Fibroblast of the aortic adventitia (primary cell): Measurements from ENCODE around the gene DNAAF9. TPM values are rescaled to one million over a fixed set of nuclear protein-coding genes. Genes with fewer than 3 reads are reported as not detected.
A peak's percentile ranks its signal among the peaks of the same experiment; 100 is the strongest.

Experiments
- DNase-seq: peaks from one replicate; pipeline ENCODE4 v3.0.0-alpha.2; 2010; ENCODE audit warnings: low read depth
- H3K4me3 ChIP-seq: 2 replicates; pipeline ENCODE4 v1.5.1; 2011; ENCODE audit warnings: low read depth, mild to moderate bottlenecking, control low read depth, low read length, moderate library complexity
- total RNA-seq: library from RNA; depleted of rRNA; stranded (reverse); fragments of >200 nt; gene quantifications from 2 replicates; pipeline ENCODE4 v1.2.3, GENCODE V29; 2012; ENCODE audit warnings: low replicate concordance
- TF ChIP-seq, protein P1 (sequence below): IDR thresholded peaks from 2 replicates; pipeline ENCODE4 v1.5.1; 2011; ENCODE audit warnings: mild to moderate bottlenecking, low read length, control low read depth, inconsistent platforms; ENCODE audit not compliant: insufficient read depth

The DNAAF9 gene
- 9.6 and 13.3 TPM in 2 replicates for total RNA-seq

DNA sequence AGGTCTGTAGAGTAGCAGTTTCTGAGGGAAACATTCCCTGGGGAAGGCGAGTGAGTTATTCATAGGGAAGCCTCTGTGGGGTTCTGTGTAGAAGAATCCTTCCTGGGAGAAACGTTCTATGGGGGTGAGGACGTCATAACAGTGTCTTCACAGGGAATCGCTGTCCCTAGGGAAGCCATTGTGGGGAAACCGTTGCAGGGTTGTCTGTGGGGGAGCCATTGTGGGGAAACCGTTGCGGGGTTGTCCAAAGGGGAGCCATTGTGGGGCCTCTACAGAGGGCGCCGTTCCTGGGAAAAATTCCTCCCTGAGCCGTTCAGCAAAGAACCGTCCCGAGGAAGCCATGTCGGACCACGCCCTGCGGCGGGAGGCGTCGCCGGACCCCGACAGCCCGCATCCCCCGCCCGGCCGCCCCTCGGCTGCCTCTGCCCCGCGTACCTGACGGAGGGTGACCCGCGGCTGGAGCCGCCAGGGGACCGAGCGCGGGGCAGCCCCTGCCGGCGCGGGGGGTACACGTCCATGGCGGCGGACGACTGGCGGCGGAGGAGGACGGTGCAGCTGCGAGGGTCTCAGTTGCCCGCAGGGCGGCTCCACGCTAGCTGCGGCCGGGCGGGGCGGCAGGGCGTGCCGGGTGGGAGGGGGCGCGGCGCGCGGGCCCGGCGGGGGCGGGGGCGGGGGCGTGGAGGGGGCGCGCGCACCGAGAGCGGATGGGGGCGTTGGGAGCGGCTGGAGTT, at the start of gene DNAAF9:
TSS of gene DNAAF9 (minus strand) at position 630 of the 731 bp plus-strand sequence. CDS start at position 518, 112 bp downstream.
- peak within 1 kb of the TSS; percentile 90 for H3K4me3 ChIP-seq
- TF ChIP-seq, protein P1, sequence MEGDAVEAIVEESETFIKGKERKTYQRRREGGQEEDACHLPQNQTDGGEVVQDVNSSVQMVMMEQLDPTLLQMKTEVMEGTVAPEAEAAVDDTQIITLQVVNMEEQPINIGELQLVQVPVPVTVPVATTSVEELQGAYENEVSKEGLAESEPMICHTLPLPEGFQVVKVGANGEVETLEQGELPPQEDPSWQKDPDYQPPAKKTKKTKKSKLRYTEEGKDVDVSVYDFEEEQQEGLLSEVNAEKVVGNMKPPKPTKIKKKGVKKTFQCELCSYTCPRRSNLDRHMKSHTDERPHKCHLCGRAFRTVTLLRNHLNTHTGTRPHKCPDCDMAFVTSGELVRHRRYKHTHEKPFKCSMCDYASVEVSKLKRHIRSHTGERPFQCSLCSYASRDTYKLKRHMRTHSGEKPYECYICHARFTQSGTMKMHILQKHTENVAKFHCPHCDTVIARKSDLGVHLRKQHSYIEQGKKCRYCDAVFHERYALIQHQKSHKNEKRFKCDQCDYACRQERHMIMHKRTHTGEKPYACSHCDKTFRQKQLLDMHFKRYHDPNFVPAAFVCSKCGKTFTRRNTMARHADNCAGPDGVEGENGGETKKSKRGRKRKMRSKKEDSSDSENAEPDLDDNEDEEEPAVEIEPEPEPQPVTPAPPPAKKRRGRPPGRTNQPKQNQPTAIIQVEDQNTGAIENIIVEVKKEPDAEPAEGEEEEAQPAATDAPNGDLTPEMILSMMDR: peak; percentile 45
- DNase-seq: peak; percentile 61

DNA sequence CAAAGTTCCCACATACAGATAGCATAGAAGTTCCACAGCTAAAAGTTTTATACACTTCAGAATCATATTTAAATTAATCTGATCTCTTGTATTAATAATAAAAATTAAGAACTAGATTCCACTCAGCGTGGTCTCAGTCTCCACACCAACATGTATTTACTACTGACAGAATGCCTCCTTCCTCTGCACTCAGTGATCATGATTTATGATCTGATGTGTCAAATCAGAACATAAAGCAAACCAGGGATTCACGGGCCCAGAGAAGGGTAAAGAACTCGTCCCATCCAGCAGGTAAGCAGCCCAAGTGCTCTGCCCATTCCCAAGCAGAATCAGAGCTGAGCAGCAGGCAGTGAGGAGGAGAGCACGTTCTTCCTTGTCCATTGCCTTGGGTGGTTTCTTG, 49.2 kb upstream of the DNAAF9 start:
- no peak overlapping the region for H3K4me3 ChIP-seq
- no peak for DNase-seq
- TF ChIP-seq, protein P1: no peak

DNA sequence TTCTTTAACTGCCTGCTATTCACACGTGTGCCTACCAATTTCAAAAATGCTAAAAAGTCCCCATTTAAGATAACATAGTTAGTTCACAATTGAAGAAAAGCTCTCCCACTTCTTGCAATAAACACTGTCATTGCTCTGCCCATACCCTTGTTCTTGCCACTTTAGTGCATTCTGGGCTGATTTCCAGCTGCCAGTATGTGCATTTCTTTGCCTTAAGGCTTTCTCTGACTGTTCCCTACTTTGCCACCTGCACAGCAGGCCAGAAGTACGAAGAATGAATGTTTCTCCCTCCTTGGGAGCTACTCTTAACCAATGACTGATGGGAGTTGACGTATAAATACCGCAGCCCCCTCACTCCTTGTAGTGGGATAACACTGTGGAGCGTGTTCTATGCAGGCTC, 47.4 kb upstream of the DNAAF9 start:
- DNase-seq: no peak
- TF ChIP-seq, protein P1: no peak
- H3K4me3 ChIP-seq: no peak overlapping the region

DNA sequence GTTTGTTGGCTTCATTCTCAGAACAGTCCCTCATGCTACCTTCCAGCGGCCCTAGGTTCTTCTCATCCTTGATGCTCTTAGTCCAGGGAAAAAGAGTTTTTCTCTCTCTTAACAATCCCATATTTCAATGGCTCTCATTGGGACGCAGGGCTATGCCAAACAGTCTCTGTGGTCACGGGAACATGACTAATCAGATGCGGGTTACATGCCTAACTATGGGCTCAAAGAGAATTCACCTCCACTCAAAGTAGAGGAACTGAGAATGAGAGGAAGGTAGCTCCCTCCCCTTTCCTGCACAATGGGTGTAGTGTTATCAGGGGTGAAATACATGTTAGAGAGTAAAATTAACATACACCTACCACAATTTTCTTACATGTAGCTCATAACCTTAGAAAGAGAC, 45.2 kb upstream of the DNAAF9 start:
- TF ChIP-seq, protein P1: no peak
- H3K4me3 ChIP-seq: no peak overlapping the region
- no peak for DNase-seq

DNA sequence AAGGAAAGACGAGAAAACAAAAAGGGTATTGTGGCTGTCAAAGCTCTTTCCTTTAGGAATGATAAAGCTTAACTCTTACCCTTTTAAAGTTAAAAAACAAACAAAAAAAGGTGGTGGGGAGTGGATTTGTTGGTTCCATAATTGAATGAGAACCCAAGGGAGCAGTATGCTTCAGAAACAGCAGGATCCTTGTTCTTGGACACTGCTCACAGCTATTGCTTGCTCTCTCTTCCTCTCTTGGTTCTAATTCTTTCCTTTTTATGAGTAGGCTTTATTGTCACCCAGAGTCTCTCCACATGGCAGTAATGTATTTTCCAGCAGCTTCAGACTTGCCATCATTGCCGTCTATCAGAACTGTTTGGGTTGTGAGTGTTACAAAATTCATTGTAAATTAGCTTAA, 44.7 kb upstream of the DNAAF9 start:
- TF ChIP-seq, protein P1: no peak
- H3K4me3 ChIP-seq: no peak overlapping the region
- no peak for DNase-seq

DNA sequence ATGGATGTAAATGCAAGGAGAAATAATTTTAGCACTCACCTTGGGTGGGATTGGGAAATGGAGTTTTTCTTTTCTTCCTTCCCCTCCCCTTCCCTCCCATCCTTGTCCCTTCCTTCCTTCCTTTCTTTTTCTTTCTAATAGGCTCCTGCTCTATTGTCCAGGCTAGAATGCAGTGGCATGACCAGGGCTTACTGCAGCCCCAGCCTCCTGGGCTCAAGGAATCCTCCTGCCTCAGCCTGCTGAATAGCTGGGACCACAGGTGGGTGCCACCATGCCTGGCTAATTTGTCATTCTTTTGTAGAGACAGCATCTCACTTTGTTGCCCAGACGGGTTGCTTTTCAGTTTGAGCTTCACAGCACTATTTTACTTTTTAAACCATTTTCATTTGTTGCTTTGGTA, 41.9 kb upstream of the DNAAF9 start:
- H3K4me3 ChIP-seq: no peak overlapping the region
- TF ChIP-seq, protein P1: no peak
- DNase-seq: no peak
